ENCODE measurements around the gene GART.
A peak's percentile ranks its signal among the peaks of the same experiment; 100 is the strongest.

GART gene

DNA sequence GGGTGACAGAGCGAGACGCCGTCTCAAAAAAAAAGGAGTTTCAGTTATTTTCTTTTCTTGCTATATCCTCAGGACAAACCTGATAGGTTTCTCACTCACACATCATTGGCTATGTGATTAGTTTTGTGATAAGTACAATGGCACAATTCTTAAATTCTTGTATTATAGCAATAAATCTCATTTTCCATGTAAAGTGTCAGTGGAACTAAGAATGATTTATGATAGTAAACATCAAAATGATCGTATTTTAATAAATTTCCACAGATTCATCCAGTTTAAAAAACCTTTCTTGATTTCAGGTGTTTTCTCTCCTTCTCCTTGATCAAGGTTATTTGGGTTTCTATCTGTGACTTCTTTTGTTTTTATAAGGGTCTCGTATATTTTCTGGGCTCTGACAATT lies 53.9 kb downstream of the GART start:
- TF ChIP-seq, protein P1, sequence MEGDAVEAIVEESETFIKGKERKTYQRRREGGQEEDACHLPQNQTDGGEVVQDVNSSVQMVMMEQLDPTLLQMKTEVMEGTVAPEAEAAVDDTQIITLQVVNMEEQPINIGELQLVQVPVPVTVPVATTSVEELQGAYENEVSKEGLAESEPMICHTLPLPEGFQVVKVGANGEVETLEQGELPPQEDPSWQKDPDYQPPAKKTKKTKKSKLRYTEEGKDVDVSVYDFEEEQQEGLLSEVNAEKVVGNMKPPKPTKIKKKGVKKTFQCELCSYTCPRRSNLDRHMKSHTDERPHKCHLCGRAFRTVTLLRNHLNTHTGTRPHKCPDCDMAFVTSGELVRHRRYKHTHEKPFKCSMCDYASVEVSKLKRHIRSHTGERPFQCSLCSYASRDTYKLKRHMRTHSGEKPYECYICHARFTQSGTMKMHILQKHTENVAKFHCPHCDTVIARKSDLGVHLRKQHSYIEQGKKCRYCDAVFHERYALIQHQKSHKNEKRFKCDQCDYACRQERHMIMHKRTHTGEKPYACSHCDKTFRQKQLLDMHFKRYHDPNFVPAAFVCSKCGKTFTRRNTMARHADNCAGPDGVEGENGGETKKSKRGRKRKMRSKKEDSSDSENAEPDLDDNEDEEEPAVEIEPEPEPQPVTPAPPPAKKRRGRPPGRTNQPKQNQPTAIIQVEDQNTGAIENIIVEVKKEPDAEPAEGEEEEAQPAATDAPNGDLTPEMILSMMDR (IDR thresholded peaks at IDR 0.05; ENCODE audit: poor library complexity, severe bottlenecking), result no peak
- Histone ChIP-seq H3K36me3 (ENCODE audit: low read depth) (no peaks in the 10 kb centered on the region), H3K27ac (ENCODE audit: poor library complexity, severe bottlenecking) (no peak overlapping the region), H3K4me1 (ENCODE audit: insufficient read depth, poor library complexity, severe bottlenecking) (peaks cover 4% of the 10 kb centered on the region), H3K9me3 (ENCODE audit: severe bottlenecking) (peaks cover 2% of the 10 kb centered on the region), H3K27me3 (ENCODE audit: insufficient read depth, poor library complexity, severe bottlenecking) (no peaks in the 10 kb centered on the region), H3K4me3 (ENCODE audit: severe bottlenecking) (no peak overlapping the region)
- DNase-seq (ENCODE audit: low spot score), result no peak
- ATAC-seq (ENCODE audit: low read depth), result no peak

DNA sequence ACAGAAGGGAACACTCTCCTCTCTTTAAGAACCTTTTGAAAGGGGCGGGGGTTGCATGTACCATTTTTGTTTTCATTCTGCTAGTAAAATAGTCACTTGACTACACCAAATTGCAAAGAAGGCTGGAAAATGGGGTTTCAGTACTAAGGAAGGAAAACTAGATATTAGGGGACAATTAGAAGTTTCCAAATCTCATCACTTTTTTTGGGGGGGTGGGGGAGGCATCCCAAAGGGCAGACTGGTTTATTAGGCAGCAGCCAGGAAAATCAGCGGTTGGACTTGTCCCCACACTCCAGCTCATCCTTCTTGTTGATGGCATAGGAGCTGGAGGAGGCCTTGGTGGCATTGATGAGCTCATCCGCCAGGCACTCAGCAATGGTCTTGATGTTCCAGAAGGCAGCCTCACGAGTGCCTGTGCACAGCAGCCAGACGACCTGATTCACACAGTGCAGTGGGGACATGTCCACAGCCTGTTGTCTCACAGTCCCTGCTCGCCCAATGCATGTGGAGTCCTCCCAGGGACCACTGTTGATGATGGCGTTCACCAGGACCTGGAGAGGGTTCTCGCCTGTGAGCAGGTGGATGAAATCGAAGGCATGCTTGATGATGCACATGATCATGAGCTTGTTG lies 60.5 kb downstream of the GART start:
- H3K27ac ChIP-seq (ENCODE audit: poor library complexity, severe bottlenecking), result no peak overlapping the region
- no peaks in the 10 kb centered on the region for H3K4me1 ChIP-seq (ENCODE audit: insufficient read depth, poor library complexity, severe bottlenecking)
- H3K4me3 ChIP-seq (ENCODE audit: severe bottlenecking), result no peak overlapping the region
- no peaks in the 10 kb centered on the region; the same call in none of the 2 replicates for H3K36me3 ChIP-seq (ENCODE audit: low read depth)
- no peaks in the 10 kb centered on the region for H3K27me3 ChIP-seq (ENCODE audit: insufficient read depth, poor library complexity, severe bottlenecking)
- no peak for ATAC-seq (ENCODE audit: low read depth)
- no peak for DNase-seq (ENCODE audit: low spot score)
- H3K9me3 ChIP-seq (ENCODE audit: severe bottlenecking), result peaks cover 2% of the 10 kb centered on the region
- TF ChIP-seq, protein P1 (IDR thresholded peaks at IDR 0.05; ENCODE audit: poor library complexity, severe bottlenecking), result no peak

DNA sequence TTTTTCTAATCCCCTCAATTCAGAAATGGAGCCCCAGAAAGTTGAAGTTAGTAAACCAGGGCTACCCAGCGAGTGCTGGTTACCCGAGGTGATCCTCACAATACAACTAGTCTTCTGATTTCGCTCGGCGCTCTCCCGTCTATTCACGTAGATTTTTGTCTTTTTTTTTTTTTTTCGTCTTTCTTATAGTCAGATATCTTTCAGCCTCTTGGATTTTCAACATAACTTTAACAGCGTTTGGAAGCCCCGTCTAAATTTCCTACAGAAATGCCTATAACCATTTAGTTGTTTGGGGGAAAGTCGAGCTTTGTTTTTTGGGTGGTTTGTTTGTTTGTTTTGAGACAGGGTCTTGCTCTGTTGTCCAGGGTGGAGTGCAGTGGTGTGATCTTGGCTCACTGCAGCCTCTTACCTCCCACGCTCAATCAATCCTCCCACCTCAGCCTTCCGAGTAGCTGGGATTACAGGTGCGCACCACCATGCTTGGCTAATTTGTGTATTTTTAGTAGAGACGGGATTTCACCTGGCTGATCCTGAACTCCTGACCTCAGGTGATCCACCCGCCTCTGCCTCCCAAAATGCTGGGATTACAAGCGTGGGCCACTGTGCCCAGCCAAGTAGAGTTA lies 61.3 kb downstream of the GART start:
- Histone ChIP-seq H3K4me1 (ENCODE audit: insufficient read depth, poor library complexity, severe bottlenecking) (no peaks in the 10 kb centered on the region), H3K9me3 (ENCODE audit: severe bottlenecking) (peaks cover 2% of the 10 kb centered on the region), H3K36me3 (ENCODE audit: low read depth) (no peaks in the 10 kb centered on the region; the same call in none of the 2 replicates), H3K27me3 (ENCODE audit: insufficient read depth, poor library complexity, severe bottlenecking) (no peaks in the 10 kb centered on the region), H3K4me3 (ENCODE audit: severe bottlenecking) (peak overlapping the region; percentile 89), H3K27ac (ENCODE audit: poor library complexity, severe bottlenecking) (peak overlapping the region; percentile 67)
- TF ChIP-seq, protein P1 (IDR thresholded peaks at IDR 0.05; ENCODE audit: poor library complexity, severe bottlenecking), result peak; percentile 12
- no peak for DNase-seq (ENCODE audit: low spot score)
- no peak for ATAC-seq (ENCODE audit: low read depth)

DNA sequence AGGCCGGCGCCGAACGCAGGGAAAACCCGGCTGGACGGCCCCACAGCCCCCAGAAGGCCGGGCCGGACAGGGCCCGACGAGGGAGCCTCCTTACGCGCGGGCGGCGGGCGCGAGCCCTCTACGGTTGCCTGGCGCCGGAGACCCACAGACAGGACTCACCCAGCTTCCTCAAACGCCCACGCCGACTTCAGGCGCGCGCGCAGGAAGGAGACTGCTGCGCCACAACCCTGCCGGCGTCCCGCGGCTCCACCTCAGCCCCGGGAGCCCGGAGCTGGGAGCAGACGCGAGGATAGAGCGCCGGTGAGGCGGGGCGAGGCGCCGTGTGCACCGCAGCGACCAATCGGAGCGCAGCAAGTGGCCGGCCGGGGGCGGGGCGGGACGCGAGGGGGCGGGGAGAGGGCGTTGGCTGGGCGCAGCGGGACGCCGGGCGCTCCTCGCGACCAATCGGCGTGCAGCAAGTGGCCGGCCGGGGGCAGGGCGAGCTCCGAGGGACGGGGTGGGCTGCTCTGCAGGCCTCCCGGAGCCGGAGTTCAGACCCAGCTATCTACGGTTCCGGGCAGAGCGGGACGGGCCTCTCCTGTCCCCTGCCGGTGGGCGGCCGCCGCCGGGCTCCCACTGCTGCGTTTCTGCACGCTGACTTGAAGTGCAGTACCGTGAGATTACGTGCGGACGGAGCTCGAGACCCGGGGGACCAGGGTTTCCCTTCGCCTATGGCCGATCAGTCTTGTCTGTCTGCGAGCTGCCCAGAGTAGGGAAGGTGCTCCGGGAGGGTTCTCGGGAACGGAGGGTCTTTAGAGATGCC lies 62.0 kb downstream of the GART start, which contains the start of gene TMEM50B:
TSS of gene TMEM50B (minus strand) at position 296 of the 802 bp plus-strand sequence. CDS start 11,089 bp downstream, outside the sequence.
- ATAC-seq (ENCODE audit: low read depth), result peak; percentile 93

More for the DNA sequence above, 62.0 kb downstream of the GART start, which contains the start of gene TMEM50B:
- no peaks in the 10 kb centered on the region; the same call in none of the 2 replicates for H3K36me3 ChIP-seq (ENCODE audit: low read depth)
- H3K4me1 ChIP-seq (ENCODE audit: insufficient read depth, poor library complexity, severe bottlenecking), result no peaks in the 10 kb centered on the region
- H3K27ac ChIP-seq (ENCODE audit: poor library complexity, severe bottlenecking), result peak within 1 kb of the TSS; percentile 67
- peaks cover 2% of the 10 kb centered on the region for H3K9me3 ChIP-seq (ENCODE audit: severe bottlenecking)
- peak; percentile 92 for DNase-seq (ENCODE audit: low spot score)
- H3K4me3 ChIP-seq (ENCODE audit: severe bottlenecking), result peak within 1 kb of the TSS; percentile 89
- no peaks in the 10 kb centered on the region for H3K27me3 ChIP-seq (ENCODE audit: insufficient read depth, poor library complexity, severe bottlenecking)
- TF ChIP-seq, protein P1 (IDR thresholded peaks at IDR 0.05; ENCODE audit: poor library complexity, severe bottlenecking), result peak; percentile 41
